ENCODE measurements around the gene FXYD1.

The FXYD1 gene

DNA sequence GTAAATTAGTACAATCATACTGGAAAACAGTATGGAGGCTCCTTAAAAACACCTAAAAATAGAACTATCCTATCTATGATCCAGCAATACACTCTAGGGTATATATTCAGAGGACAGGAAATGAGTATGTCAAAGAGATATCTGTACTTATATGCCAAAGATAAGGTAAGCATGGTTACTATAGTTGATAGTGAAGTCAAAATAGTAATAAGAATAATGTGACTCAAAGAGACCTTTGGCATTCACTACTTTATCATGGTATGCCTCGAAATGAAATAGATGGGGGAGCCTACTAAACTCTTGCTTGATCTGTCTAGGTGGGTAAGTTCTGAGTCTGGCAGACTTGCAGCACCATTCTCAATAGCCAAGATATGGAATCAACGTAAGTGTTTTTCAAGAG is 46.3 kb downstream of the FXYD1 start:
- TF ChIP-seq TCF4 (CRISPR knock-in tag; IDR thresholded peaks at IDR 0.05; ENCODE audit: borderline replicate concordance) (no peak), OSR1 (CRISPR knock-in tag; IDR thresholded peaks at IDR 0.05) (no peak), ZC3H10 (CRISPR knock-in tag; IDR thresholded peaks at IDR 0.05) (no peak), PPARA (CRISPR knock-in tag; IDR thresholded peaks at IDR 0.05; ENCODE audit: borderline replicate concordance) (no peak), SNAI2 (CRISPR knock-in tag; IDR thresholded peaks at IDR 0.05) (no peak)
- TF ChIP-seq, protein P1, sequence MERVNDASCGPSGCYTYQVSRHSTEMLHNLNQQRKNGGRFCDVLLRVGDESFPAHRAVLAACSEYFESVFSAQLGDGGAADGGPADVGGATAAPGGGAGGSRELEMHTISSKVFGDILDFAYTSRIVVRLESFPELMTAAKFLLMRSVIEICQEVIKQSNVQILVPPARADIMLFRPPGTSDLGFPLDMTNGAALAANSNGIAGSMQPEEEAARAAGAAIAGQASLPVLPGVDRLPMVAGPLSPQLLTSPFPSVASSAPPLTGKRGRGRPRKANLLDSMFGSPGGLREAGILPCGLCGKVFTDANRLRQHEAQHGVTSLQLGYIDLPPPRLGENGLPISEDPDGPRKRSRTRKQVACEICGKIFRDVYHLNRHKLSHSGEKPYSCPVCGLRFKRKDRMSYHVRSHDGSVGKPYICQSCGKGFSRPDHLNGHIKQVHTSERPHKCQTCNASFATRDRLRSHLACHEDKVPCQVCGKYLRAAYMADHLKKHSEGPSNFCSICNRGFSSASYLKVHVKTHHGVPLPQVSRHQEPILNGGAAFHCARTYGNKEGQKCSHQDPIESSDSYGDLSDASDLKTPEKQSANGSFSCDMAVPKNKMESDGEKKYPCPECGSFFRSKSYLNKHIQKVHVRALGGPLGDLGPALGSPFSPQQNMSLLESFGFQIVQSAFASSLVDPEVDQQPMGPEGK (CRISPR knock-in tag; IDR thresholded peaks at IDR 0.05; ENCODE audit: borderline replicate concordance): no peak
- TF ChIP-seq, protein P2, sequence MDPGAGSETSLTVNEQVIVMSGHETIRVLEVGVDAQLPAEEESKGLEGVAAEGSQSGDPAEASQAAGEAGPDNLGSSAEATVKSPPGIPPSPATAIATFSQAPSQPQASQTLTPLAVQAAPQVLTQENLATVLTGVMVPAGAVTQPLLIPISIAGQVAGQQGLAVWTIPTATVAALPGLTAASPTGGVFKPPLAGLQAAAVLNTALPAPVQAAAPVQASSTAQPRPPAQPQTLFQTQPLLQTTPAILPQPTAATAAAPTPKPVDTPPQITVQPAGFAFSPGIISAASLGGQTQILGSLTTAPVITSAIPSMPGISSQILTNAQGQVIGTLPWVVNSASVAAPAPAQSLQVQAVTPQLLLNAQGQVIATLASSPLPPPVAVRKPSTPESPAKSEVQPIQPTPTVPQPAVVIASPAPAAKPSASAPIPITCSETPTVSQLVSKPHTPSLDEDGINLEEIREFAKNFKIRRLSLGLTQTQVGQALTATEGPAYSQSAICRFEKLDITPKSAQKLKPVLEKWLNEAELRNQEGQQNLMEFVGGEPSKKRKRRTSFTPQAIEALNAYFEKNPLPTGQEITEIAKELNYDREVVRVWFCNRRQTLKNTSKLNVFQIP (CRISPR knock-in tag; IDR thresholded peaks at IDR 0.05; ENCODE audit: borderline replicate concordance, low read depth): no peak

More for the DNA sequence above, 46.3 kb downstream of the FXYD1 start:
- ATAC-seq: no peak

All from SK-N-SH treated with all-trans-retinoic acid at 6 μM for 48 hours (cell line).